Karpas-422 (cell line): ENCODE measurements around the gene AFTPH. TPM values are rescaled to one million over a fixed set of nuclear protein-coding genes. Genes with fewer than 3 reads are reported as not detected.

ENCODE experiments used
- DNase-seq: peaks from one replicate; pipeline ENCODE4 v3.0.0-alpha.2; 2015
- H2AFZ ChIP-seq: fragments of 200-600 bp; sonication (generic); 2 replicates; pipeline ENCODE4 v1.6.1; 2014; ENCODE audit warnings: antibody characterized with exemption, low read length, mixed read lengths
- H3K27ac ChIP-seq: fragments of 200-600 bp; sonication (generic); 2 replicates; pipeline ENCODE4 v1.5.1; 2014; ENCODE audit warnings: mild to moderate bottlenecking, low read length, moderate library complexity
- H3K27me3 ChIP-seq: fragments of 200-600 bp; sonication (generic); 2 replicates; pipeline ENCODE4 v1.6.1; 2014; ENCODE audit warnings: low read length, mixed read lengths
- H3K36me3 ChIP-seq: fragments of 200-600 bp; sonication (generic); 2 replicates; pipeline ENCODE4 v1.6.1; 2014; ENCODE audit warnings: low read length, mixed read lengths; ENCODE audit not compliant: insufficient read depth
- H3K4me1 ChIP-seq: fragments of 200-600 bp; sonication (generic); 2 replicates; pipeline ENCODE4 v1.6.1; 2014; ENCODE audit warnings: mild to moderate bottlenecking, low read length, mixed read lengths
- H3K4me2 ChIP-seq: fragments of 200-600 bp; sonication (generic); 2 replicates; pipeline ENCODE4 v1.6.1; 2014; ENCODE audit warnings: low read length, low read depth, mild to moderate bottlenecking; ENCODE audit not compliant: poor library complexity, severe bottlenecking
- H3K4me3 ChIP-seq: fragments of 200-600 bp; sonication (generic); 2 replicates; pipeline ENCODE4 v1.5.1; 2014; ENCODE audit warnings: mild to moderate bottlenecking, antibody characterized with exemption, low read length, mixed read lengths
- H3K79me2 ChIP-seq: fragments of 200-600 bp; sonication (generic); 2 replicates; pipeline ENCODE4 v1.6.1; 2014; ENCODE audit warnings: mild to moderate bottlenecking, low read length, mixed read lengths
- H3K9ac ChIP-seq: fragments of 200-600 bp; sonication (generic); 2 replicates; pipeline ENCODE4 v1.6.0; 2014; ENCODE audit warnings: low read length
- H3K9me2 ChIP-seq: fragments of 200-600 bp; sonication (generic), shearing (Covaris generic); replicated peaks from 2 replicates; pipeline ENCODE4 v1.6.0; 2014; ENCODE audit warnings: mild to moderate bottlenecking, low read length, moderate library complexity; ENCODE audit not compliant: insufficient read depth
- H3K9me3 ChIP-seq: fragments of 300-700, 200-600 bp; sonication (generic); 2 replicates; pipeline ENCODE4 v1.6.1; 2014; ENCODE audit warnings: low read length, mixed read lengths
- H4K20me1 ChIP-seq: fragments of 200-600 bp; sonication (generic); 2 replicates; pipeline ENCODE4 v1.6.1; 2014; ENCODE audit warnings: mild to moderate bottlenecking, antibody characterized with exemption, low read length, low read depth; ENCODE audit not compliant: insufficient read depth
- total RNA-seq: library from RNA; depleted of rRNA; stranded (reverse); fragments of >200 nt; shearing (Covaris generic); gene quantifications from 2 replicates; pipeline ENCODE4 v1.2.3, GENCODE V29; 2014; ENCODE audit warnings: low replicate concordance

AFTPH gene
- total RNA-seq, 1 experiment from 2014 or later: 124 TPM

- Histone ChIP-seq H3K9me3 (no peaks in the 10 kb centered on the region), H3K79me2 (peaks cover 16% of the 10 kb centered on the region), H3K9ac (no peak overlapping the region), H3K4me1 (peaks cover 6% of the 10 kb centered on the region), H3K9me2 (no peaks in the 10 kb centered on the region), H3K27ac (no peak overlapping the region), H2AFZ (no peak overlapping the region), H3K4me3 (no peak overlapping the region), H3K36me3 (peaks cover 74% of the 10 kb centered on the region), H3K4me2 (no peak overlapping the region), H4K20me1 (no peaks in the 10 kb centered on the region), H3K27me3 (no peaks in the 10 kb centered on the region)
- DNase-seq: no peak
These were observed 67.1 kb downstream of the AFTPH start for GRCh38 chr2:64591188-64591587.

DNA sequence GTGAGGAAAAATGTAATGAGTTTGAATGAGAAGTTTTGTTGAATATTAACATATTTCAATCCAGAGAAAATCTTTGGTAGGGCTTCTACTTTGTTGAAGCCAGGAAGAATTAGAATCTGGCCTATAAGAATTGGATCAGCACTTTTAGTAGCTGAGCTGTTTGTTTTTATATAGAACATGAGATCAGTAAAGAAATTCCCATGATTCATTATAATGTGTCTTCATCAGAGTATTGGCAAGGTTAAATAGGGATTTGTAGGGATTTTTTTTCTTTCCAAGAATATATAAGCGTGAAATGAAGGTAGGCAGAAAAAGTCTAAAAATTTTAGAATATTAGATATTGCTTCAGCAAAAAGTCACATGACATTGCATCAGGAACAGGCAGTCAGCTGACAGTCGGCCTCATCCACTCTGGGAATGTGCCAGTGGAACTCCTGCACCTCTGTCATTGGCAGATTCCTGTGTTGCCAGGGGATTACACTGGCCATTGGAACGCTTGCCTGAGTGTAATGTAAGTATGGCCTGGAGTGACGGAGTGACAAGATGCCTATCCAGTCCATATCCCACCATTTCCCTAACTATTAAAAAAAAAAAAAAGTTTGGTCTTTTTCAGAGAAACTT, 69.0 kb downstream of the AFTPH start:
- Histone ChIP-seq H3K4me3 (no peak overlapping the region), H3K9ac (no peak overlapping the region), H3K36me3 (peaks cover 56% of the 10 kb centered on the region), H3K9me2 (no peaks in the 10 kb centered on the region), H3K79me2 (peaks cover 4% of the 10 kb centered on the region), H3K9me3 (no peaks in the 10 kb centered on the region), H3K27me3 (no peaks in the 10 kb centered on the region), H3K27ac (no peak overlapping the region), H4K20me1 (no peaks in the 10 kb centered on the region), H3K4me2 (no peak overlapping the region), H3K4me1 (no peaks in the 10 kb centered on the region), H2AFZ (no peak overlapping the region)
- DNase-seq: no peak

- H3K9me3 ChIP-seq: no peaks in the 10 kb centered on the region
- DNase-seq: peak; percentile 54
- H3K4me3 ChIP-seq: no peak overlapping the region
These were observed 70.3 kb downstream of the AFTPH start for GRCh38 chr2:64594226-64594989.

DNA sequence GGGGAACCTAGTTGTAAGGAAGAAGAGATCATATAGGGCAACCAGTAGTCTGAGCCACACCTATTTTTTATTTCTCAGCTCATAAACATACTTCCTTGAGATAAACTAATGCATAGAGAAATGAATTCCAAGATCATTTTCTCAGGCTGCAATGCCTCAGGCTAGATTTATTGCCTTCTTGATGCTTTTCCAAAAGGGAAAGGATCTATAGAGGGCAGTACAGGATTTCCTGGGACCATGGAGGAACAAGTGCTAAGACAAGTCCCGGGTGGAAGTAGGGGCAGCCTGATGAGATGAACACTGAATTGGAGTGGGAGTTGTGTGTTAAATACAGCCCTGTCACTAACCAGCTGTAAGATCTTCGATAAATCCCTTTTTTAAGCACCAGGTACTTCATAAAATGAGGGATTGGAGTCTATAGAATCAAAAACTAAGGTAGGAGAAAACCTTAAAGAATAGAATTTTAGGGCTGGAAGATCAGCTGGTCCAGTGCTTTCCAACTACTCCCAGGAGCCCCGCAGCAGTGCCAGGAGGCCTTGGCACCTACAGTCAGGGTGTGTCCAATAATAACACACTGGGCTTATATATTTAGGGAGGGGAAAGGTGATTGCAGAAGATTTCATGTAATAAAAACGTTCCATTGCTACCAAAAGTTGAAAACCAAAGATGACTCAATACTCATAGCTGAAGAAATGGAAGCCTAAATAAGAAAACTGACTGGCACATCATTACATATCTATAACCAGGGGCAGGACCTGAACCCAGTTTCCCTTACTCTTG, 71.5 kb downstream of the AFTPH start:
- Histone ChIP-seq H3K9me3 (no peaks in the 10 kb centered on the region), H3K9me2 (no peaks in the 10 kb centered on the region), H3K4me2 (no peak overlapping the region), H3K4me1 (peaks cover 5% of the 10 kb centered on the region; the same call in 1 of the 2 replicates), H4K20me1 (no peaks in the 10 kb centered on the region), H3K27ac (no peak overlapping the region), H3K4me3 (no peak overlapping the region), H3K36me3 (peaks cover 32% of the 10 kb centered on the region), H3K27me3 (no peaks in the 10 kb centered on the region), H3K9ac (no peak overlapping the region), H3K79me2 (no peaks in the 10 kb centered on the region), H2AFZ (no peak overlapping the region)
- no peak for DNase-seq

More at GRCh38 chr2:64594226-64594989, 70.3 kb downstream of the AFTPH start:
- H3K79me2 ChIP-seq: no peaks in the 10 kb centered on the region
- H3K4me2 ChIP-seq: no peak overlapping the region
- H3K9ac ChIP-seq: no peak overlapping the region
- no peak overlapping the region for H2AFZ ChIP-seq
- H3K36me3 ChIP-seq: peaks cover 44% of the 10 kb centered on the region
- no peaks in the 10 kb centered on the region for H3K9me2 ChIP-seq
- no peak overlapping the region for H3K27ac ChIP-seq
- H4K20me1 ChIP-seq: no peaks in the 10 kb centered on the region
- peaks cover 2% of the 10 kb centered on the region; the same call in 1 of the 2 replicates for H3K4me1 ChIP-seq
- no peaks in the 10 kb centered on the region for H3K27me3 ChIP-seq

DNA sequence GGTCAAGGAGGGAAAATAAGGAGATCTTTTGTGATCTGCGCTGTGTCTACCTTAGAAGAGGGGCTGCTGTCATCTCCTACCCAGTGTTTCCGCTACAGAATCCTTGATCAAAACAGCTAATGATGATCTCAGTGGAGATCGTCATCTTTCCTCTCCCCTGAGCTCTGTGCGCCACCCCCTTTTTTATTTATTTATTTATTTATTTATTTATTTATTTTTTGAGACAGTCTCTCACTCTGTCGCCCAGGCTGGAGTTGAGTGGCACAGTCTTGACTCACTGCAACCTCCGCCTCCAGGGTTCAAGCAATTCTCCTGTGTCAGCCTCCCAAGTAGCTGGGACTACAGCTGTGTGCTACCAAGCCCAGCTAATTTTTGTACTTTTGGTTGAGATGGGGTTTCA, 74.1 kb downstream of the AFTPH start:
- no peaks in the 10 kb centered on the region for H3K79me2 ChIP-seq
- DNase-seq: no peak

DNA sequence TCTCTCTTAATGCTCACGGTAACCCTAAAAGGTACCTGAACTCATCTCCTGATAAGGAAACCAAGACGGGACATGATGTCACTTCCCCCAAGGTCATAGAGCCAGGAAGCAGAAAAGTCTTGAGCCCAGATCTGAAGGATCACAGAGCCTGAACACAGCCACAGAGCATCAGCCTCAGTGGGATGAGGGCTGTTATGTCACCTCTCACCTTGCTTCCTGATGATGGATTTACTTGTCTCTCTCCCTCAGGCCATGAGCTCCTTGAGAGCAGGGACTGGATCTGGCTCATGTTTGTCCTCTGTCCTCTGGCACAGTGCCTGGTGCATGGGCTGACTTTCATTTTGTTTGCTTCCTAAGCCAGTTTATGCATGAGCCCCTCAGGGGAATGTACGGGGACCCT, 75.3 kb downstream of the AFTPH start:
- Histone ChIP-seq H3K27ac (no peak overlapping the region), H3K4me2 (no peak overlapping the region), H3K9me2 (no peaks in the 10 kb centered on the region), H3K4me3 (no peak overlapping the region), H4K20me1 (no peaks in the 10 kb centered on the region), H3K9me3 (no peaks in the 10 kb centered on the region), H3K36me3 (no peaks in the 10 kb centered on the region), H3K9ac (no peak overlapping the region), H3K27me3 (no peaks in the 10 kb centered on the region), H3K79me2 (no peaks in the 10 kb centered on the region), H3K4me1 (peaks cover 5% of the 10 kb centered on the region; the same call in 1 of the 2 replicates), H2AFZ (no peak overlapping the region)
- no peak for DNase-seq

More for the DNA sequence above, 74.1 kb downstream of the AFTPH start:
- Histone ChIP-seq H3K27me3 (no peaks in the 10 kb centered on the region), H3K9me2 (no peaks in the 10 kb centered on the region), H3K9me3 (no peaks in the 10 kb centered on the region), H4K20me1 (no peaks in the 10 kb centered on the region), H2AFZ (no peak overlapping the region), H3K4me3 (no peak overlapping the region), H3K4me1 (peaks cover 5% of the 10 kb centered on the region; the same call in 1 of the 2 replicates), H3K9ac (no peak overlapping the region), H3K36me3 (peaks cover 7% of the 10 kb centered on the region; the same call in 1 of the 2 replicates), H3K4me2 (no peak overlapping the region), H3K27ac (no peak overlapping the region)

- DNase-seq: no peak
- peaks cover 5% of the 10 kb centered on the region; the same call in 1 of the 2 replicates for H3K4me1 ChIP-seq
- no peak overlapping the region for H2AFZ ChIP-seq
- no peaks in the 10 kb centered on the region for H3K36me3 ChIP-seq
- no peaks in the 10 kb centered on the region for H3K9me3 ChIP-seq
- no peak overlapping the region for H3K27ac ChIP-seq
- H3K27me3 ChIP-seq: no peaks in the 10 kb centered on the region
- no peak overlapping the region for H3K9ac ChIP-seq
- H3K79me2 ChIP-seq: no peaks in the 10 kb centered on the region
- H3K4me2 ChIP-seq: no peak overlapping the region
- no peaks in the 10 kb centered on the region for H3K9me2 ChIP-seq
- H4K20me1 ChIP-seq: no peaks in the 10 kb centered on the region
- no peak overlapping the region for H3K4me3 ChIP-seq
These were observed 77.1 kb downstream of the AFTPH start for GRCh38 chr2:64601034-64601754.
